HepG2 (cell line): ENCODE data around the gene SLC25A19. TPM values are rescaled to one million over a fixed set of nuclear protein-coding genes. Genes with fewer than 3 reads are reported as not detected.

ENCODE experiments used
- ATAC-seq: fragments of 200-7000 bp; cut with Tn5 transposase; 3 replicates; pipeline ENCODE4 v1.9.1; 2020; ENCODE audit warnings: mild to moderate bottlenecking, moderate library complexity
- BruUV-seq: library from RNA; stranded (reverse); fragments of 400-500 nt; replicated peaks from 2 replicates; lab custom pipeline; 2021; lab: Mats Ljungman, UMichigan
- CTCF ChIA-PET: fragments of 300-600 bp; formaldehyde crosslinking; extraction: SDS; loops from one replicate; lab custom pipeline; 2021; ENCODE audit warnings: low total read pairs, inconsistent platforms, low intra/inter-chr PET ratio; lab: Yijun Ruan, JAX
- POLR2A ChIA-PET: fragments of 350-600 bp; sonication (Branson Sonifier 250); formaldehyde crosslinking; loops from one replicate; lab custom pipeline; 2020; ENCODE audit warnings: antibody characterized with exemption, inconsistent platforms; lab: Yijun Ruan, JAX
- DNase-seq: peaks from one replicate; pipeline ENCODE4 v3.0.0-alpha.2; 2015; ENCODE audit warnings: low spot score
- FAIRE-seq: peaks from 3 replicates; lab custom pipeline; 2011; peaks lifted over from hg19 to GRCh38; lab: Jason Lieb, UNC
- H2AFZ ChIP-seq: one replicate; pipeline ENCODE4 v1.6.1; 2011; ENCODE audit warnings: low read length, inconsistent platforms
- H3K27ac ChIP-seq: fragments of 300-600 bp; 3 replicates; pipeline ENCODE4 v1.8.0; 2011; ENCODE audit warnings: mixed run types, mild to moderate bottlenecking, mixed read lengths, low read length, inconsistent platforms; ENCODE audit not compliant: insufficient read depth; ENCODE audit errors: extremely low read length
- H3K27me3 ChIP-seq, 2 experiments: fragments of 200-600 bp in 1 of 2; 2 replicates in 1 of 2; 3 replicates in 1 of 2; pipeline versions ENCODE4 v1.6.0 to v1.8.0; 2011; ENCODE audit warnings: low read length in 2 of 2, mild to moderate bottlenecking in 2 of 2, moderate library complexity in 2 of 2, inconsistent platforms in 1 of 2; ENCODE audit not compliant: insufficient read depth in 2 of 2, control insufficient read depth in 1 of 2
- H3K36me3 ChIP-seq, 2 experiments: fragments of 200-600 bp in 1 of 2; replicated peaks in 1 of 2; 2 replicates in 1 of 2; 3 replicates in 1 of 2; pipeline versions ENCODE4 v1.5.1 to v1.8.0; 2011; ENCODE audit warnings: low read length in 2 of 2, inconsistent platforms in 1 of 2; ENCODE audit not compliant: insufficient read depth in 2 of 2, control insufficient read depth in 1 of 2
- H3K4me1 ChIP-seq: 2 replicates; pipeline ENCODE4 v1.5.1; 2012; ENCODE audit warnings: low read length, inconsistent platforms; ENCODE audit not compliant: insufficient read depth
- H3K4me2 ChIP-seq: 2 replicates; pipeline ENCODE4 v1.6.0; 2011; ENCODE audit warnings: low read depth, low read length, inconsistent platforms
- H3K4me3 ChIP-seq, 3 experiments: fragments of 200-600 bp in 1 of 3; sonication (generic), shearing (Covaris generic) in 1 of 3; replicated peaks in 1 of 3; 2 replicates each; pipeline ENCODE4 v1.5.1; 2011 to 2016; ENCODE audit warnings: low read length in 3 of 3, inconsistent platforms in 2 of 3, low read depth in 2 of 3, mild to moderate bottlenecking in 2 of 3, control low read depth in 1 of 3, mixed read lengths in 1 of 3; ENCODE audit not compliant: insufficient read depth in 1 of 3
- H3K79me2 ChIP-seq: one replicate; pipeline ENCODE4 v1.6.1; 2011; ENCODE audit warnings: low read length, inconsistent platforms; ENCODE audit not compliant: insufficient read depth
- H3K9ac ChIP-seq: 2 replicates; pipeline ENCODE4 v1.6.0; 2011; ENCODE audit warnings: mild to moderate bottlenecking, low read depth, low read length, inconsistent platforms; ENCODE audit not compliant: insufficient read depth
- H3K9me3 ChIP-seq: 2 replicates; pipeline ENCODE4 v1.5.1; 2012; ENCODE audit warnings: mild to moderate bottlenecking, low read length
- H4K20me1 ChIP-seq: 2 replicates; pipeline ENCODE4 v1.6.0; 2011; ENCODE audit warnings: inconsistent platforms, mild to moderate bottlenecking, low read length, moderate library complexity; ENCODE audit not compliant: insufficient read depth
- CENPT ChIP-seq: sonication (generic); formaldehyde crosslinking; IDR thresholded peaks from 2 replicates; pipeline ENCODE4 v1.8.0; 2022; ENCODE audit warnings: low read depth, mild to moderate bottlenecking, moderate library complexity, missing genetic modification reagents
- EZH2 ChIP-seq: conservative IDR thresholded peaks from 2 replicates; pipeline ENCODE4 v1.6.1; 2012; ENCODE audit warnings: mild to moderate bottlenecking, low read depth, low read length, moderate library complexity
- POLR2A ChIP-seq, 2 experiments: IDR thresholded peaks; 2 replicates each; pipeline ENCODE4 v1.6.1; 2011; ENCODE audit warnings: low read depth in 2 of 2, low read length in 2 of 2, mild to moderate bottlenecking in 1 of 2, moderate library complexity in 1 of 2; ENCODE audit not compliant: insufficient read depth in 1 of 2
- RBM22 ChIP-seq: fragments of 200-400 bp; formaldehyde crosslinking; optimal IDR thresholded peaks from 2 replicates; pipeline ENCODE3; 2017; ENCODE audit warnings: mild to moderate bottlenecking, low read length, moderate library complexity
- SIX1 ChIP-seq: sonication (generic); formaldehyde crosslinking; IDR thresholded peaks from 2 replicates; pipeline ENCODE4 v1.4.0; 2020; ENCODE audit warnings: missing genetic modification reagents, borderline replicate concordance
- XBP1 ChIP-seq: sonication (generic); formaldehyde crosslinking; IDR thresholded peaks from 2 replicates; pipeline ENCODE4 v1.5.0; 2020; ENCODE audit warnings: missing genetic modification reagents
- WGBS: methylation state at CpG from one replicate; pipeline ENCODE4 v1.1.6; 2017; ENCODE audit warnings: low lambda C conversion rate; 5-methylcytosine and 5-hydroxymethylcytosine counted together
- in situ Hi-C: cut with HindIII; loops from 2 replicates; pipeline ENCODE4 v1.10.0; 2017; ENCODE audit warnings: low pct_unique_long_range_greater_than_20kb; ENCODE audit not compliant: extremely low pct_ligation_motif_present
- intact Hi-C: fragments of 100-400 bp; cut with micrococcal nuclease; formaldehyde crosslinking; loops from one replicate; pipeline ENCODE4 v1.10.0; 2022; ENCODE audit not compliant: unreplicated experiment
- polyA plus RNA-seq, 8 experiments: library from polyadenylated mRNA; depleted of rRNA in 3 of 8; stranded (reverse) in 7 of 8; unstranded in 1 of 8; fragments of >200 nt; fragmentation: Illumina TruSeq in 4 of 8; extraction: Trizol in 4 of 8; gene quantifications; 2 replicates each; pipeline versions ENCODE4 v1.2.1 to v1.2.3, GENCODE V29; 2011 to 2016; ENCODE audit warnings: low read depth in 4 of 8, missing spikeins in 1 of 8, mixed read lengths in 1 of 8; ENCODE audit not compliant: insufficient read depth in 1 of 8
- total RNA-seq, 5 experiments: library from RNA; depleted of rRNA; stranded (reverse); fragments of >200 nt; fragmentation: Illumina TruSeq; extraction: Trizol; gene quantifications; 2 replicates each; pipeline ENCODE4 v1.2.3, GENCODE V29; 2016; ENCODE audit warnings: low read depth in 1 of 5
- TF ChIP-seq, protein P1 (sequence below): sonication (generic); formaldehyde crosslinking; IDR thresholded peaks from 2 replicates; pipeline ENCODE4 v1.8.0; 2022; ENCODE audit warnings: mild to moderate bottlenecking, missing genetic modification reagents; ENCODE audit not compliant: insufficient replicate concordance
- TF ChIP-seq, protein P2 (sequence below): sonication (generic); formaldehyde crosslinking; IDR thresholded peaks from 2 replicates; pipeline ENCODE4 v1.8.1; 2023; ENCODE audit warnings: mild to moderate bottlenecking, missing genetic modification reagents
- TF ChIP-seq, protein P3 (sequence below): sonication (generic); formaldehyde crosslinking; IDR thresholded peaks from 2 replicates; pipeline ENCODE4 v1.9.0; 2021; ENCODE audit warnings: mild to moderate bottlenecking, missing genetic modification reagents

SLC25A19 gene
- total and polyA plus RNA-seq, 2 of the 13 experiments (the other 11 are each of a cell fraction or from before 2014, with no cell fraction given), result 24.4 to 41.4 TPM

DNA sequence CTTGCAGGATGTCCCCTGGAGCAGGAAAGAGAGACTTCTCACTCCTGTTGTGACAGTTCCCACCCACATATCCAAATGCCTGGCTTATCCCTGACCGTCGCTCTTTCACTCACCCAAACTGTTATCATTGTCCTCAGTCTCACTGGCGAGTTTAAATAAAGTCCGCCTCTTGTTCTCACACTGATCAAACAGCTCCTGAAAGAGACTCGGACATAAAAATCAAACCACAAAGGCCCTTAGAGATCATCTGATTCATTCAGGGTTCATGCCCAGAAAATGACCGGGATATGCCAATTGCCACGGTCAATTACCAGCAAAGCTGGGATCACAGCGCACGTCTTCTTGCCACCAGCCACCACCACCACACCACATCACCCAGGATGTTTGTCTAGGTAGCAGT is 47.7 kb downstream of the SLC25A19 start:
- no TSS peak for BruUV-seq
- POLR2A ChIA-PET, result no interaction called here
- Histone ChIP-seq H3K9ac (no peak overlapping the region), H2AFZ (no peak overlapping the region), H3K4me3 (no peak overlapping the region), H3K79me2 (no peaks in the 10 kb centered on the region), H4K20me1 (no peaks in the 10 kb centered on the region), H3K27ac (no peak overlapping the region), H3K9me3 (no peaks in the 10 kb centered on the region), H3K4me2 (no peak overlapping the region), H3K4me1 (no peaks in the 10 kb centered on the region), H3K27me3 (no peaks in the 10 kb centered on the region), H3K36me3 (peaks cover 82 to 94% of the 10 kb centered on the region in 2 experiments)
- CTCF ChIA-PET, result interaction anchor here (1.9 kb wide), 1 partner anchor 171 kb away, joined by 13 read pairs; no protein-coding TSS in a partner anchor
- FAIRE-seq, result no peak
- no peak for DNase-seq
- TF ChIP-seq RBM22 (peak; percentile 38), XBP1 (CRISPR knock-in tag) (no peak)
- in situ Hi-C loops, result no loop called here
- intact Hi-C loops, result no loop called here
- 98% methylated on average over 9 of the region's 9 CpGs for WGBS
- no peak for ATAC-seq

DNA sequence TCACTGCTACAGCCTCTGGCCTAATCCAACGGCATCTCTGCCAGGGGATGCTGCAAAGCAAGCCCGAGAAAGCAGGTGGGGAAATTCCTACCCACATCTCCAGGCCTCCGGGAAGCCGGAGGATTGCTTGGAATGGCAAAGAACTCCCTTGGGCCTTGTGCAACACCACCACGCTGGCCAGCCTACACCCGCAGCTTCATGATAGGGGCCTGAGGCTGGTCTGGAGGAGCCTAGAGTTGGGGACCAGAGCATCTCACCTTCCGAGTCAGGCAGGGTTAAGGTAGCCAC is 48.1 kb downstream of the SLC25A19 start:
- WGBS, result 96% methylated on average over 6 of the region's 7 CpGs

More for the DNA sequence above, 48.1 kb downstream of the SLC25A19 start:
- Histone ChIP-seq H3K4me3 (no peak overlapping the region), H3K36me3 (peaks cover 78 to 94% of the 10 kb centered on the region in 2 experiments), H3K27me3 (no peaks in the 10 kb centered on the region), H3K4me2 (no peak overlapping the region), H3K79me2 (no peaks in the 10 kb centered on the region), H3K9ac (no peak overlapping the region), H3K9me3 (no peaks in the 10 kb centered on the region), H3K27ac (no peak overlapping the region), H2AFZ (no peak overlapping the region), H4K20me1 (no peaks in the 10 kb centered on the region), H3K4me1 (no peaks in the 10 kb centered on the region)
- no TSS peak for BruUV-seq
- ChIA-PET POLR2A (interaction anchor here (1.1 kb wide), 1 partner anchor 20 kb away, joined by 10 read pairs; the partner anchor contains the start of genes GGA3 and MRPS7), CTCF (interaction anchor here (1.9 kb wide), 1 partner anchor 172 kb away, joined by 13 read pairs; no protein-coding TSS in a partner anchor)
- in situ Hi-C loops (no loop called here), intact Hi-C loops (no loop called here)
- TF ChIP-seq CENPT (CRISPR knock-in tag), result no peak
- TF ChIP-seq EZH2, result no peak
- TF ChIP-seq POLR2A (IDR thresholded peaks at IDR 0.05; ENCODE audit: insufficient read depth in 1 of 2, low read depth in 2 of 2, low read length in 2 of 2), result peak in 1 of 2 experiments; percentile 29; a peak in 1 of 4 replicates
- TF ChIP-seq, protein P1, sequence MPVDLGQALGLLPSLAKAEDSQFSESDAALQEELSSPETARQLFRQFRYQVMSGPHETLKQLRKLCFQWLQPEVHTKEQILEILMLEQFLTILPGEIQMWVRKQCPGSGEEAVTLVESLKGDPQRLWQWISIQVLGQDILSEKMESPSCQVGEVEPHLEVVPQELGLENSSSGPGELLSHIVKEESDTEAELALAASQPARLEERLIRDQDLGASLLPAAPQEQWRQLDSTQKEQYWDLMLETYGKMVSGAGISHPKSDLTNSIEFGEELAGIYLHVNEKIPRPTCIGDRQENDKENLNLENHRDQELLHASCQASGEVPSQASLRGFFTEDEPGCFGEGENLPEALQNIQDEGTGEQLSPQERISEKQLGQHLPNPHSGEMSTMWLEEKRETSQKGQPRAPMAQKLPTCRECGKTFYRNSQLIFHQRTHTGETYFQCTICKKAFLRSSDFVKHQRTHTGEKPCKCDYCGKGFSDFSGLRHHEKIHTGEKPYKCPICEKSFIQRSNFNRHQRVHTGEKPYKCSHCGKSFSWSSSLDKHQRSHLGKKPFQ (CRISPR knock-in tag), result no peak
- TF ChIP-seq, protein P2, sequence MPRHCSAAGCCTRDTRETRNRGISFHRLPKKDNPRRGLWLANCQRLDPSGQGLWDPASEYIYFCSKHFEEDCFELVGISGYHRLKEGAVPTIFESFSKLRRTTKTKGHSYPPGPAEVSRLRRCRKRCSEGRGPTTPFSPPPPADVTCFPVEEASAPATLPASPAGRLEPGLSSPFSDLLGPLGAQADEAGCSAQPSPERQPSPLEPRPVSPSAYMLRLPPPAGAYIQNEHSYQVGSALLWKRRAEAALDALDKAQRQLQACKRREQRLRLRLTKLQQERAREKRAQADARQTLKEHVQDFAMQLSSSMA, result no peak
- TF ChIP-seq, protein P3, sequence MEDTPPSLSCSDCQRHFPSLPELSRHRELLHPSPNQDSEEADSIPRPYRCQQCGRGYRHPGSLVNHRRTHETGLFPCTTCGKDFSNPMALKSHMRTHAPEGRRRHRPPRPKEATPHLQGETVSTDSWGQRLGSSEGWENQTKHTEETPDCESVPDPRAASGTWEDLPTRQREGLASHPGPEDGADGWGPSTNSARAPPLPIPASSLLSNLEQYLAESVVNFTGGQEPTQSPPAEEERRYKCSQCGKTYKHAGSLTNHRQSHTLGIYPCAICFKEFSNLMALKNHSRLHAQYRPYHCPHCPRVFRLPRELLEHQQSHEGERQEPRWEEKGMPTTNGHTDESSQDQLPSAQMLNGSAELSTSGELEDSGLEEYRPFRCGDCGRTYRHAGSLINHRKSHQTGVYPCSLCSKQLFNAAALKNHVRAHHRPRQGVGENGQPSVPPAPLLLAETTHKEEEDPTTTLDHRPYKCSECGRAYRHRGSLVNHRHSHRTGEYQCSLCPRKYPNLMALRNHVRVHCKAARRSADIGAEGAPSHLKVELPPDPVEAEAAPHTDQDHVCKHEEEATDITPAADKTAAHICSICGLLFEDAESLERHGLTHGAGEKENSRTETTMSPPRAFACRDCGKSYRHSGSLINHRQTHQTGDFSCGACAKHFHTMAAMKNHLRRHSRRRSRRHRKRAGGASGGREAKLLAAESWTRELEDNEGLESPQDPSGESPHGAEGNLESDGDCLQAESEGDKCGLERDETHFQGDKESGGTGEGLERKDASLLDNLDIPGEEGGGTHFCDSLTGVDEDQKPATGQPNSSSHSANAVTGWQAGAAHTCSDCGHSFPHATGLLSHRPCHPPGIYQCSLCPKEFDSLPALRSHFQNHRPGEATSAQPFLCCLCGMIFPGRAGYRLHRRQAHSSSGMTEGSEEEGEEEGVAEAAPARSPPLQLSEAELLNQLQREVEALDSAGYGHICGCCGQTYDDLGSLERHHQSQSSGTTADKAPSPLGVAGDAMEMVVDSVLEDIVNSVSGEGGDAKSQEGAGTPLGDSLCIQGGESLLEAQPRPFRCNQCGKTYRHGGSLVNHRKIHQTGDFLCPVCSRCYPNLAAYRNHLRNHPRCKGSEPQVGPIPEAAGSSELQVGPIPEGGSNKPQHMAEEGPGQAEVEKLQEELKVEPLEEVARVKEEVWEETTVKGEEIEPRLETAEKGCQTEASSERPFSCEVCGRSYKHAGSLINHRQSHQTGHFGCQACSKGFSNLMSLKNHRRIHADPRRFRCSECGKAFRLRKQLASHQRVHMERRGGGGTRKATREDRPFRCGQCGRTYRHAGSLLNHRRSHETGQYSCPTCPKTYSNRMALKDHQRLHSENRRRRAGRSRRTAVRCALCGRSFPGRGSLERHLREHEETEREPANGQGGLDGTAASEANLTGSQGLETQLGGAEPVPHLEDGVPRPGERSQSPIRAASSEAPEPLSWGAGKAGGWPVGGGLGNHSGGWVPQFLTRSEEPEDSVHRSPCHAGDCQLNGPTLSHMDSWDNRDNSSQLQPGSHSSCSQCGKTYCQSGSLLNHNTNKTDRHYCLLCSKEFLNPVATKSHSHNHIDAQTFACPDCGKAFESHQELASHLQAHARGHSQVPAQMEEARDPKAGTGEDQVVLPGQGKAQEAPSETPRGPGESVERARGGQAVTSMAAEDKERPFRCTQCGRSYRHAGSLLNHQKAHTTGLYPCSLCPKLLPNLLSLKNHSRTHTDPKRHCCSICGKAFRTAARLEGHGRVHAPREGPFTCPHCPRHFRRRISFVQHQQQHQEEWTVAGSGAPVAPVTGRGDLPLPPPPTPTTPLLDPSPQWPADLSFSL (CRISPR knock-in tag), result no peak
- TF ChIP-seq SIX1 (CRISPR knock-in tag), result no peak
- FAIRE-seq (no peak), ATAC-seq (no peak), DNase-seq (no peak)
